H1 (cell line): ENCODE measurements around the gene RRP1. TPM values are rescaled to one million over a fixed set of nuclear protein-coding genes. Genes with fewer than 3 reads are reported as not detected.

Experiments
- CBX5 ChIP-seq: fragments of 300-800, 300-1000 bp; sonication (generic); IDR thresholded peaks from 2 replicates; pipeline ENCODE4 v1.7.1; 2016; ENCODE audit warnings: antibody characterized with exemption, low read length, low read depth
- EGR1 ChIP-seq: IDR thresholded peaks from 2 replicates; pipeline ENCODE4 v1.6.1; 2011; ENCODE audit warnings: low read depth, low read length, borderline replicate concordance
- HDAC6 ChIP-seq: IDR thresholded peaks from one replicate; pipeline ENCODE4 v1.7.1; 2012; ENCODE audit warnings: low read depth, mild to moderate bottlenecking, inconsistent platforms, low read length, moderate library complexity
- KDM1A ChIP-seq: fragments of 200-600, 300-600 bp; sonication (generic); IDR thresholded peaks from 2 replicates; pipeline ENCODE4 v1.7.1; 2016; ENCODE audit warnings: mild to moderate bottlenecking, low read length, borderline replicate concordance
- NRF1 ChIP-seq: IDR thresholded peaks from 2 replicates; pipeline ENCODE4 v1.6.1; 2011; ENCODE audit warnings: mild to moderate bottlenecking, low read depth, low read length, improper control_type of control experiment
- SIRT6 ChIP-seq: IDR thresholded peaks from one replicate; pipeline ENCODE4 v1.7.1; 2012; ENCODE audit warnings: low read length, inconsistent platforms
- polyA plus RNA-seq, 7 experiments: library from polyadenylated mRNA; depleted of rRNA in 3 of 7; stranded (reverse) in 5 of 7; unstranded in 2 of 7; fragments of >200 nt in 5 of 7; fragments of 200-250 nt in 2 of 7; gene quantifications; 1 replicate in 5 of 7; 2 replicates in 1 of 7; 4 replicates in 1 of 7; pipeline versions ENCODE4 v1.2.1 to v1.2.3, GENCODE V29; 2011 to 2013; ENCODE audit warnings: missing spikeins in 2 of 7, mixed read lengths in 2 of 7
- total RNA-seq: library from RNA; stranded (reverse); fragmentation: NEBNext Ultra II Directional; extraction: Animal tissue kit (Norgen Biotek cat#: 25700); gene quantifications from 2 replicates; pipeline ENCODE4 v1.2.1, GENCODE V29; 2021
- TF ChIP-seq, protein P1 (sequence below): IDR thresholded peaks from 2 replicates; pipeline ENCODE4 v1.6.1; 2012; ENCODE audit warnings: inconsistent platforms

RRP1 gene
- total and polyA plus RNA-seq, 2 of the 8 experiments (the other 6 are each of a cell fraction or from before 2014, with no cell fraction given), result 11.6 to 55.2 TPM

DNA sequence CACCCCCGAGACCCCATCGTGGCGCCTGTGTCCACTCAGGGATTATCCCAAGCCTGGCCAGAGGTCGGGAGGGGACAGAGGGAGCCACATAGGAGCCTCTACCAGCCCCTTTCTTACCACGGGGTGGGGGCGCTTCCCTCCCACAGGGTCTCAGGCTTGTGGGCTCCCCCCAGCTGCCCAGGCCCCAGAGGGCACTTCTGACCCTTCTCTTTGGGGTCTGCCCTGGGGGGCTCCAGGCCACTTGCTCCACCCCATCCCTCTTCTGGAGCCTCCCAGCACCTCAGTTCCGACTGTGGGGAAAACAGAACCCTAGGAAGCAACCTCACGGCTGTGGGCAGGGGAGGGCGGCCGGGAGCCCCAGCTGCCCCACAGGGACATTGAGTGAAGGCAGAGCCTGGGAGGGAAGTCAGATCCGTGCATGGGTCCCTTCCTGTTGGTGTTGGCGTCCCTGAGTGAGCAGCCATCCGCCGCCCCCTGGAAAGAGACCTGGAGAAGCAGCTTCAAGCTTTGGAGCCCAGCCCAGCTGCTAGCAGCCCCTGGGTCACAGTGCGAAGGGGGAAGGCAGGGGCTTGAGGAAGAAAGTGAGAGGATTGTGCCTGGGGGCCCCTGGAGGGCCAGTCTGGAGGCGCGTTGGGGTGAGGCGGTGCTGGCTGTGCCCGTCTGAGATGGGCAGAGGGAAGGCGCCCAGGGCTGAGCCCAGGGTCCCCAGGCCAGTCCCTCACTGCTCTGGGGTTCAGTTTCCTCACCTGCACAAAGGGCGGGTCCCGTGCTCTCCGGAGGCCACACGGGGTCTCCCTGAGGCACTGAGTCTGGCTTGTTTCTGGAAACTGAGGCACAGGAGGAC is 22.1 kb downstream of the RRP1 start (continued):
- TF ChIP-seq KDM1A (no peak), CBX5 (no peak), SIRT6 (no peak), NRF1 (no peak), EGR1 (no peak), HDAC6 (no peak)
- TF ChIP-seq, protein P1, sequence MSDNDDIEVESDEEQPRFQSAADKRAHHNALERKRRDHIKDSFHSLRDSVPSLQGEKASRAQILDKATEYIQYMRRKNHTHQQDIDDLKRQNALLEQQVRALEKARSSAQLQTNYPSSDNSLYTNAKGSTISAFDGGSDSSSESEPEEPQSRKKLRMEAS, result no peak
